ENCODE measurements around the gene SP9.

DNA sequence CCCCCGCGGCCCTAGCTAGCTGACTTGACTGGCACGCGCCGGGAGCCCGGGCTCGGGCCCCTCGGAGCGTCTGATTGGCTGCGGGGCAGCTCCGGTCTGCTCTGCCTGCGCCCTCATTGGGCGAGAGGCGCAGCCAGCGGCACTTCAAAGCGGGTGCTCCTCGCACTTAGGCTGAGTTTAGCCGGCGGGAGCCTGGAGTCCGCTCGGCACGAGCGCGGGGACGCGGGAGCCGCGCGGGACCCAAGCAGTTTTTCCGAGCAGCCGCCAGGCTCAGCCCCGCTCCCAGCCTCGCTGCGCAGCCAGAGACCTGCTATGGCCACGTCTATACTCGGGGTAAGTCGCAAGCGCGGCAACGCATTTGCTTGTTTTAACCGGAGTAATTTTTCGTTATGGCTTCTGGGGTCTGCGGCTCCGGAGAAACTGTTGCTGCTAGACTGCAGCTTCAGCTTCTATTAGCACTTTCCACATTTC, at the start of gene SP9:
- TF ChIP-seq, protein P1, sequence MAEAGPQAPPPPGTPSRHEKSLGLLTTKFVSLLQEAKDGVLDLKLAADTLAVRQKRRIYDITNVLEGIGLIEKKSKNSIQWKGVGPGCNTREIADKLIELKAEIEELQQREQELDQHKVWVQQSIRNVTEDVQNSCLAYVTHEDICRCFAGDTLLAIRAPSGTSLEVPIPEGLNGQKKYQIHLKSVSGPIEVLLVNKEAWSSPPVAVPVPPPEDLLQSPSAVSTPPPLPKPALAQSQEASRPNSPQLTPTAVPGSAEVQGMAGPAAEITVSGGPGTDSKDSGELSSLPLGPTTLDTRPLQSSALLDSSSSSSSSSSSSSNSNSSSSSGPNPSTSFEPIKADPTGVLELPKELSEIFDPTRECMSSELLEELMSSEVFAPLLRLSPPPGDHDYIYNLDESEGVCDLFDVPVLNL (CRISPR knock-in tag; IDR thresholded peaks at IDR 0.05; ENCODE audit: low read depth) = peak; percentile 52; the same call in 1 of the 2 replicates
- TF ChIP-seq MEF2A (IDR thresholded peaks at IDR 0.05; ENCODE audit: control insufficient read depth, low read depth, low read length) (peak; percentile 87; the same call in 1 of the 2 replicates), ZNF699 (CRISPR knock-in tag; IDR thresholded peaks at IDR 0.05; ENCODE audit: insufficient replicate concordance) (no peak), TBL1XR1 (IDR thresholded peaks at IDR 0.05; ENCODE audit: low read length in 2 of 2) (no peak), SIX5 (IDR thresholded peaks at IDR 0.05; ENCODE audit: borderline replicate concordance in 1 of 2, insufficient read depth in 1 of 2, low read depth in 1 of 2, low read length in 2 of 2) (no peak), SMC3 (conservative IDR thresholded peaks at IDR 0.05; ENCODE audit: insufficient read depth, low read depth, low read length) (no peak), ZNF3 (CRISPR knock-in tag; IDR thresholded peaks at IDR 0.05) (no peak), RFX1 (IDR thresholded peaks at IDR 0.05) (no peak), JUN (IDR thresholded peaks at IDR 0.05; ENCODE audit: borderline replicate concordance, low read depth, low read length) (no peak), JUN (CRISPR knock-in tag; IDR thresholded peaks at IDR 0.05; ENCODE audit: borderline replicate concordance) (no peak)
- TF ChIP-seq, protein P2, sequence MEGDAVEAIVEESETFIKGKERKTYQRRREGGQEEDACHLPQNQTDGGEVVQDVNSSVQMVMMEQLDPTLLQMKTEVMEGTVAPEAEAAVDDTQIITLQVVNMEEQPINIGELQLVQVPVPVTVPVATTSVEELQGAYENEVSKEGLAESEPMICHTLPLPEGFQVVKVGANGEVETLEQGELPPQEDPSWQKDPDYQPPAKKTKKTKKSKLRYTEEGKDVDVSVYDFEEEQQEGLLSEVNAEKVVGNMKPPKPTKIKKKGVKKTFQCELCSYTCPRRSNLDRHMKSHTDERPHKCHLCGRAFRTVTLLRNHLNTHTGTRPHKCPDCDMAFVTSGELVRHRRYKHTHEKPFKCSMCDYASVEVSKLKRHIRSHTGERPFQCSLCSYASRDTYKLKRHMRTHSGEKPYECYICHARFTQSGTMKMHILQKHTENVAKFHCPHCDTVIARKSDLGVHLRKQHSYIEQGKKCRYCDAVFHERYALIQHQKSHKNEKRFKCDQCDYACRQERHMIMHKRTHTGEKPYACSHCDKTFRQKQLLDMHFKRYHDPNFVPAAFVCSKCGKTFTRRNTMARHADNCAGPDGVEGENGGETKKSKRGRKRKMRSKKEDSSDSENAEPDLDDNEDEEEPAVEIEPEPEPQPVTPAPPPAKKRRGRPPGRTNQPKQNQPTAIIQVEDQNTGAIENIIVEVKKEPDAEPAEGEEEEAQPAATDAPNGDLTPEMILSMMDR (IDR thresholded peaks at IDR 0.05 in 2 of 3, conservative IDR thresholded peaks at IDR 0.05 in 1 of 3; ENCODE audit: insufficient read depth in 2 of 3, low read depth in 1 of 3, low read length in 3 of 3) = no peak
- TF ChIP-seq, protein P3, sequence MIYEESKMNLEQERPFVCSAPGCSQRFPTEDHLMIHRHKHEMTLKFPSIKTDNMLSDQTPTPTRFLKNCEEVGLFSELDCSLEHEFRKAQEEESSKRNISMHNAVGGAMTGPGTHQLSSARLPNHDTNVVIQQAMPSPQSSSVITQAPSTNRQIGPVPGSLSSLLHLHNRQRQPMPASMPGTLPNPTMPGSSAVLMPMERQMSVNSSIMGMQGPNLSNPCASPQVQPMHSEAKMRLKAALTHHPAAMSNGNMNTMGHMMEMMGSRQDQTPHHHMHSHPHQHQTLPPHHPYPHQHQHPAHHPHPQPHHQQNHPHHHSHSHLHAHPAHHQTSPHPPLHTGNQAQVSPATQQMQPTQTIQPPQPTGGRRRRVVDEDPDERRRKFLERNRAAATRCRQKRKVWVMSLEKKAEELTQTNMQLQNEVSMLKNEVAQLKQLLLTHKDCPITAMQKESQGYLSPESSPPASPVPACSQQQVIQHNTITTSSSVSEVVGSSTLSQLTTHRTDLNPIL (CRISPR knock-in tag; IDR thresholded peaks at IDR 0.05) = no peak
